Mucosa of descending colon (tissue), 3 donors: ENCODE measurements around the gene BCL11B. TPM values are rescaled to one million over a fixed set of nuclear protein-coding genes. Genes with fewer than 3 reads are reported as not detected.
"Not testable (repeated sequence)": the region's sequence is repeated elsewhere in the genome, so short reads cannot be mapped to it uniquely, and the experiment has no call there.

Source experiments
- ATAC-seq: fragments of 200-7000 bp; cut with Tn5 transposase; one replicate; pipeline ENCODE4 v1.9.1; 2020; ENCODE audit warnings: mild to moderate bottlenecking, moderate library complexity
- DNase-seq, 3 donors: peaks; one replicate each; pipeline ENCODE4 v3.0.0-alpha.2; 2020
- H3K36me3 ChIP-seq: fragments of 200-600 bp; one replicate; pipeline ENCODE4 v1.8.0; 2021; ENCODE audit warnings: low read depth, mild to moderate bottlenecking
- H3K4me1 ChIP-seq: fragments of 200-600 bp; one replicate; pipeline ENCODE4 v1.8.0; 2021; ENCODE audit warnings: low read depth, mild to moderate bottlenecking
- H3K4me3 ChIP-seq: fragments of 200-600 bp; one replicate; pipeline ENCODE4 v1.8.0; 2021; ENCODE audit warnings: mild to moderate bottlenecking
- H3K9me3 ChIP-seq: fragments of 200-600 bp; one replicate; pipeline ENCODE4 v1.8.0; 2021; ENCODE audit warnings: mild to moderate bottlenecking
- intact Hi-C, 2 donors: fragments of 100-400 bp; cut with DNase I in 1 of 2; cut with micrococcal nuclease in 1 of 2; formaldehyde crosslinking; loops; one replicate each; pipeline versions ENCODE4 v1.11.0 to v1.11.1; 2022; cut with DNase I, micrococcal nuclease
- total RNA-seq, 3 donors: library from RNA; stranded (reverse); fragmentation: NEBNext Ultra II Directional in 2 of 3; extraction: Animal tissue kit (Norgen Biotek cat#: 25700) in 2 of 3; gene quantifications; one replicate each; pipeline versions ENCODE4 v1.2.1 to v1.2.4, GENCODE V29; 2021 to 2023
- TF ChIP-seq, protein P1 (sequence below): fragments of 200-600 bp; IDR thresholded peaks from one replicate; pipeline ENCODE4 v1.8.0; 2022; ENCODE audit warnings: antibody characterized with exemption, mild to moderate bottlenecking
- donor health status: DM: no; HTN: no; CAD: no; lungs with moderate emphysema.
- donor health status: DM: no; HTN: no; CAD: no.
- donor health status: DM: no; HTN: yes; CAD: no.

The BCL11B gene
- total RNA-seq, 3 donors from 2014 or later = 2.5 to 5.6 (median 4.9) TPM

DNA sequence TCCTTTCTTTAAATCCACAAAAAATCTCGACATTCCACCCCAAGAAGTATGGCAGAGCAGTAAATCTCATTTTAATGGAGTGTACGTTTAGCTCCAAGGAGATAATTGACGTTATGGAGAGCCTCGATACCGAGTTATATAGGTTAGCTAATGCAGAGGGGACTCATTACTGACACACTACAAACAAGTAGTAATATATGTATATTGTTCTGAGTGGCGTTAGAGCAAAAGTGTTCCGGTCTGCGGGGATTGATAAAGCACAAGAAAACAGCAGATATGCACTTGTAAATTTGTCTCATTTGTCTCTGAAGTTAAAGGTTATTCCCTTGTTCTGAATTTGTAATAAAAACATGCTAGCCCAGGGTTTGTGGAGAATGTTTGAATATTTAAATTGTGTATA is 84.1 kb downstream of the BCL11B start:
- Histone ChIP-seq H3K4me3 (no peak overlapping the region), H3K36me3 (no peaks in the 10 kb centered on the region), H3K9me3 (no peaks in the 10 kb centered on the region), H3K4me1 (no peaks in the 10 kb centered on the region)
- intact Hi-C loops = no loop called here
- DNase-seq (no peak), ATAC-seq (no peak)
- TF ChIP-seq, protein P1, sequence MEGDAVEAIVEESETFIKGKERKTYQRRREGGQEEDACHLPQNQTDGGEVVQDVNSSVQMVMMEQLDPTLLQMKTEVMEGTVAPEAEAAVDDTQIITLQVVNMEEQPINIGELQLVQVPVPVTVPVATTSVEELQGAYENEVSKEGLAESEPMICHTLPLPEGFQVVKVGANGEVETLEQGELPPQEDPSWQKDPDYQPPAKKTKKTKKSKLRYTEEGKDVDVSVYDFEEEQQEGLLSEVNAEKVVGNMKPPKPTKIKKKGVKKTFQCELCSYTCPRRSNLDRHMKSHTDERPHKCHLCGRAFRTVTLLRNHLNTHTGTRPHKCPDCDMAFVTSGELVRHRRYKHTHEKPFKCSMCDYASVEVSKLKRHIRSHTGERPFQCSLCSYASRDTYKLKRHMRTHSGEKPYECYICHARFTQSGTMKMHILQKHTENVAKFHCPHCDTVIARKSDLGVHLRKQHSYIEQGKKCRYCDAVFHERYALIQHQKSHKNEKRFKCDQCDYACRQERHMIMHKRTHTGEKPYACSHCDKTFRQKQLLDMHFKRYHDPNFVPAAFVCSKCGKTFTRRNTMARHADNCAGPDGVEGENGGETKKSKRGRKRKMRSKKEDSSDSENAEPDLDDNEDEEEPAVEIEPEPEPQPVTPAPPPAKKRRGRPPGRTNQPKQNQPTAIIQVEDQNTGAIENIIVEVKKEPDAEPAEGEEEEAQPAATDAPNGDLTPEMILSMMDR = no peak

DNA sequence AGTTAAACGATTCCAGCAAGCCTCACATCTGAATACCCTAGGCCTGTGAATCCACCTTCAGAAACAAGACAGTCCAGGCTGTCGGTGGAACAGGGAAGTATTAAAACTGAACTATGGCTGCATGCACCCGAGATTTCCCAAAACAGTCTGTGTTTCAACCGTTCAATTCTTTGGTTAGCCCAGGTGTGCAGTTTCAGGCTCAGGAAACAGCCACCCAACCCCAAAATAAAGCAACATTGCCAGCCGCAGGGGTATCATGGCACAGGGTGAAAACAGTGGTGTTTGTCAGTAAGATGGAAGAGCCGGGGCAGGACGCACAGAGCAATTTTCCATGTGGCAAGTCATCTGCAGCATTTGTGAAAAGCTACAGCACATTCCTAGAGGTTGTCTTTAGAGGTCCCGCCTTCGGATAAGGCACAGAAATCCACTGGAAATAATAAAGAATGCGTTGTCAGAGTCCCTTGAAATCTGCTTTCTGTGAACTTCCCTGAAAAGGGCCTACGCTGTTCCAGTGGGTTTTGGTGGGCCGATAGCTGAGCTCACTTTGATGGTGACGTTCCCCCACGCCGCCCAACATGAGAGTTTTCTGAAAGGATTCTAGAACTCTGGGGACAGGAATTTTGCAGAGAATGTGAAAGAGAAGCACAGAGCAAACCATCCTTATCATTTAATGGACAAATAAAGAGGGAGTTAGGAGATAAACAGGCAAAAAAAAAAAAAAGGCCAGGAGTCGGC is 84.9 kb downstream of the BCL11B start:
- Histone ChIP-seq H3K9me3 (no peaks in the 10 kb centered on the region), H3K36me3 (no peaks in the 10 kb centered on the region), H3K4me3 (no peak overlapping the region), H3K4me1 (no peaks in the 10 kb centered on the region)
- intact Hi-C loops = no loop called here
- ATAC-seq (no peak), DNase-seq (no peak)
- TF ChIP-seq, protein P1 = no peak

DNA sequence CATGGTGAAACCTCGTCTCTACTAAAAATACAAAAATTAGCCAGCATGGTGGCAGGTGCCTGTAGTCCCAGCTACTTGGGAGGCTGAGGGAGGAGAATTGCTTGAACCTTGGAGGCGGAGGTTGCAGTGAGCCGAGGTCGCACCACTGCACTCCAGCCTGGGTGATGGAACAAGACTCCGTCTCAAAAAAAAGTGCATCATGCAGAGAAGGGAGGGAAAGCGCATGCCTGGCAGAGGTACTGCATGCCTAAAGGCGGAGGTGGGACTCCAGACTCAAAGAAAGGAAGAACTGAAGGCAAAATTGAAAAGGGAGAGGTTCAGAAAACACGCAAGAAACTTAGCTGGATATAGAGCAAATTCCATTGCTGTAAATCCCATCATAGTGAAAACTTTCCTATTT is 85.7 kb downstream of the BCL11B start:
- H3K9me3 ChIP-seq, H3K36me3 ChIP-seq, intact Hi-C loops, H3K4me1 ChIP-seq, ATAC-seq, DNase-seq, H3K4me3 ChIP-seq: not testable (repeated sequence)

DNA sequence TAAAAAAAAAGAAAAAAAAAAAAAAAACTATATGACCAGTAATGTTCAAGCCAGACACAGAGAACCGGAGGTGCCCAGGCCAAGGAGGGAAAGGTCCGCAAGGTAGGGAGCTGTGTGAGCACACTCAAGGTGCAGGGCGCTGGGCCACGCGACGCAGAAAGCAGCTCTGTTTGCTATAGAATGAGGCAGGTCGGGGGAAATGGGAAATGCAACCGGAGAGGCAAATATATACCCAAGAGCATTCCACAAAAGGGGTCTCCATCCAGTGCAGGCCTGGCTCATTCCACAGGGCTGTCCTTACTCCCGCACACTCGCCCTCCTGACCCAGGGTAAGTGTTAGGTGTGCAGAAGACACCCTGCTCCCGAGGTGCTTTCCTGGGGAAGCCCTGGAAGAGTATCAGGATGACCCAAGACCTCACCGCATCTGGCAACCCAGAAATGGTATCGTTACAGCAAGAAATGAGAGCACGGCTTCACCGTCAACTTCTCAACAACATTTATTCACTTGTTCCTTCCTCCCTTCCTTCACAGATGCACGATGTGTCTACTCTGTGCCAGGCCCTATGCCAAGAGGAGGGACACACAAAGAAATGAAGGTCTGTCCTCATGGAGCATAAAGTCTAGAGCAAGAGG is 86.4 kb downstream of the BCL11B start:
- intact Hi-C loops = no loop called here
- no peak for ATAC-seq
- TF ChIP-seq, protein P1 = no peak
- no peak overlapping the region for H3K4me3 ChIP-seq
- no peaks in the 10 kb centered on the region for H3K4me1 ChIP-seq
- no peak for DNase-seq
- H3K9me3 ChIP-seq = no peaks in the 10 kb centered on the region
- H3K36me3 ChIP-seq = no peaks in the 10 kb centered on the region

DNA sequence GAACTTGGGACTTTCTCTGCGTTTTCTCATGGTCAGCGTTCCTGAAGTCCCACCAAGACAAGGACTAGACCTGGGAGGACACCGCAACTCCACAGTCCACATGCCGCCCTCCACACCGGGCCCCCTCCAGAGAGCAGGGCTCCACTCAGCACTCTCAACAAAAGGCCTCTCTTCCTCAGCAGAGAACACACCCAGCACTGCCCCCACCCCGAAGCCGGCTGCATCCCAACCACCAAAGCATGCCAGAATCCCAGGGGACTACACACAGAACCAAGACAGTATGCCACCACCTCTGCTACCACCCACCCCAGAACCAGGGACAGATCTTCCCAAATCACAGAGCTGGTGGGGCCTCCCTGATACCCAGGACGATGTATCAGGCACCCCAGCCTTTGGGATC is 88.3 kb downstream of the BCL11B start:
- ATAC-seq (no peak), DNase-seq (no peak)
- Histone ChIP-seq H3K9me3 (no peaks in the 10 kb centered on the region), H3K4me3 (no peak overlapping the region), H3K4me1 (peaks cover 1% of the 10 kb centered on the region), H3K36me3 (no peaks in the 10 kb centered on the region)
- intact Hi-C loops = no loop called here
- TF ChIP-seq, protein P1 = no peak

DNA sequence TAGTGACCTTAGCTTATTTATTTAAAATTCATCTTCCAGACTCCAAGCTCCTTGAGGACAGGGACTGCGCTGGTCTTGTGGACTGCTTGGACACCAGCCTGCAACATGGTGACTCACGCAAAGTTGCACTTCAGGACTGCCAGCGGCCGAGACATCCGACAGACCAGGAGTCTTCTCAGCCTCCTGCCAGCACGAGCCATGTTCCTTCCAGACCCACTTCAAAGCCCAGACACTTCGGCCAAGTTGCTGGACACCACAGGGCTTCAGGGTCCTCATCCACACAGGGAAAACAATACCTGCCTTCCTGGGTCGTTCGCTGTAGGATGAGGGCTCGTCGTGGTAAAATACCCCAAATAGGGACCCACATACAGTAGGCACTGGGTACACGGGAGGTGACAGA is 88.7 kb downstream of the BCL11B start:
- intact Hi-C loops = no loop called here
- no peaks in the 10 kb centered on the region for H3K9me3 ChIP-seq
- no peak overlapping the region for H3K4me3 ChIP-seq
- peaks cover 5% of the 10 kb centered on the region for H3K4me1 ChIP-seq
- DNase-seq (no peak), ATAC-seq (no peak)
- no peaks in the 10 kb centered on the region for H3K36me3 ChIP-seq
- TF ChIP-seq, protein P1 = no peak
